ENCODE measurements around the gene RIMS1. TPM values are rescaled to one million over a fixed set of nuclear protein-coding genes. Genes with fewer than 3 reads are reported as not detected.

Gene RIMS1
- total RNA-seq, 1 donor from 2014 or later: under 0.01 TPM

GRCh38 chr6:72078096-72078495 is 191.7 kb downstream of the RIMS1 start:
- no peak for FAIRE-seq
- H3K4me3 ChIP-seq (ENCODE audit: low read depth, low read length): no peak overlapping the region
- no peak for TF ChIP-seq CTCF (IDR thresholded peaks at IDR 0.05; ENCODE audit: insufficient read depth, low read length, severe bottlenecking)
- H3K27me3 ChIP-seq (ENCODE audit: control insufficient read depth, insufficient read depth, low read length): no peaks in the 10 kb centered on the region
- no peaks in the 10 kb centered on the region for H3K36me3 ChIP-seq (ENCODE audit: control insufficient read depth, insufficient read depth, low read length)
- DNase-seq (ENCODE audit: low read depth): no peak

GRCh38 chr6:72080260-72080941 is 194.1 kb downstream of the RIMS1 start:
- DNase-seq (ENCODE audit: low read depth) (no peak), FAIRE-seq (no peak)
- H3K4me3 ChIP-seq (ENCODE audit: low read depth, low read length): no peak overlapping the region
- no peak for TF ChIP-seq CTCF (IDR thresholded peaks at IDR 0.05; ENCODE audit: insufficient read depth, low read length, severe bottlenecking)
- no peaks in the 10 kb centered on the region for H3K36me3 ChIP-seq (ENCODE audit: control insufficient read depth, insufficient read depth, low read length)
- H3K27me3 ChIP-seq (ENCODE audit: control insufficient read depth, insufficient read depth, low read length): no peaks in the 10 kb centered on the region

GRCh38 chr6:72081871-72082270 is 195.5 kb downstream of the RIMS1 start:
- H3K36me3 ChIP-seq (ENCODE audit: control insufficient read depth, insufficient read depth, low read length): no peaks in the 10 kb centered on the region
- no peak for TF ChIP-seq CTCF (IDR thresholded peaks at IDR 0.05; ENCODE audit: insufficient read depth, low read length, severe bottlenecking)
- H3K4me3 ChIP-seq (ENCODE audit: low read depth, low read length): no peak overlapping the region
- no peak for DNase-seq (ENCODE audit: low read depth)
- H3K27me3 ChIP-seq (ENCODE audit: control insufficient read depth, insufficient read depth, low read length): no peaks in the 10 kb centered on the region
- FAIRE-seq: no peak

GRCh38 chr6:72083976-72084375 is 197.6 kb downstream of the RIMS1 start:
- DNase-seq (ENCODE audit: low read depth): no peak
- no peak for TF ChIP-seq CTCF (IDR thresholded peaks at IDR 0.05; ENCODE audit: insufficient read depth, low read length, severe bottlenecking)
- Histone ChIP-seq H3K4me3 (ENCODE audit: low read depth, low read length) (no peak overlapping the region), H3K27me3 (ENCODE audit: control insufficient read depth, insufficient read depth, low read length) (no peaks in the 10 kb centered on the region), H3K36me3 (ENCODE audit: control insufficient read depth, insufficient read depth, low read length) (no peaks in the 10 kb centered on the region)
- no peak for FAIRE-seq

- H3K36me3 ChIP-seq (ENCODE audit: control insufficient read depth, insufficient read depth, low read length): no peaks in the 10 kb centered on the region
- FAIRE-seq (no peak), DNase-seq (ENCODE audit: low read depth) (peak; percentile 28)
- no peaks in the 10 kb centered on the region for H3K27me3 ChIP-seq (ENCODE audit: control insufficient read depth, insufficient read depth, low read length)
- peak; percentile 1 for TF ChIP-seq CTCF (IDR thresholded peaks at IDR 0.05; ENCODE audit: insufficient read depth, low read length, severe bottlenecking)
- H3K4me3 ChIP-seq (ENCODE audit: low read depth, low read length): no peak overlapping the region
Observed at GRCh38 chr6:72084992-72085569, 198.7 kb downstream of the RIMS1 start.

- FAIRE-seq: no peak
- no peak overlapping the region for H3K4me3 ChIP-seq (ENCODE audit: low read depth, low read length)
- no peak for DNase-seq (ENCODE audit: low read depth)
Observed at GRCh38 chr6:72094506-72094905, 208.2 kb downstream of the RIMS1 start.

More at GRCh38 chr6:72094506-72094905, 208.2 kb downstream of the RIMS1 start:
- TF ChIP-seq CTCF (IDR thresholded peaks at IDR 0.05; ENCODE audit: insufficient read depth, low read length, severe bottlenecking): no peak
- H3K27me3 ChIP-seq (ENCODE audit: control insufficient read depth, insufficient read depth, low read length): no peaks in the 10 kb centered on the region
- H3K36me3 ChIP-seq (ENCODE audit: control insufficient read depth, insufficient read depth, low read length): no peaks in the 10 kb centered on the region
